ENCODE results near the gene CCDC47.

The CCDC47 gene

DNA sequence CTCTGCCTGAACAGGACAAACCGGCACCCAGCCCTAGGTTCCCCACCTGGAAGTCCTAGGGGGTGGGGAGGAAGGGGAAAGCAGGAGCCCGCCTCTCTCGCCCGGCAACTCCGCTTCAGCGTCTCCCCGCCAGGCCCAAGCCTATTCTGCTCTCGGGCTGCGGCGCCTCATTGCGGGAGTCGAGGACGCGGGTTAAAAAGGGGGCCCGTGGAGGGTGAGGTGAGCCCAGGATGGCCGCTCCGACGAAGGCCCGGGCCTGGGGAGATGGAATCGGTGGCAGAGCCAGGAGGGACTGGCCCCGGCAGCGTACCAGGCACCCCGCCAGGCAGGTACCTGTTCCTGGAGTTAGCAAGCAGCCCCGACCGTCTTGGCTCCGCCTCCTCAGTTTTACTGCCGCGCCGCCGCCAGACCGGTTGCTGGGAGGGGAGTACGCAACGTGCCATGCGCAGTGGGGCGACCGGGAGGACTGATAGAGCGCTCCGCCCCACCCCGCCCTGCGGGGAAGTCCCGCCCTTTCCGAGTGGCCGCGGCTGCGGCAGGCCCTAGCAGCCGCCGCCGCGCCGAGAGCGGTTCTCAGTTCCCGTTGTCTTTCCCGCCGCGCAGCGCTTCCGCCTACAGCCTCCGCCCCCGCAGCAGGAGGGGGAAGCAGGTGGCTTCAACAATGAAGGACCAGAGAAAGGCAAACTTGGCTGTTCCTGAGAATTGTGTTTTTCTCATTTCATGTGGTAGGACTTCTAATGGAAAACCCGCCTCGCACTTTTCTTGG, 31.8 kb downstream of the CCDC47 start, which contains the start of gene STRADA:
TSS of gene STRADA (minus strand) at position 392 of the 766 bp plus-strand sequence. CDS start 13,430 bp downstream, outside the sequence.
- peak within 1 kb of the TSS; percentile 88 for H3K9ac ChIP-seq
- TF ChIP-seq CTCF (conservative IDR thresholded peaks at IDR 0.05; ENCODE audit: low read depth, low read length) = no peak
- peaks cover under 1% of the 10 kb centered on the region; the same call in 1 of the 2 replicates for H3K36me3 ChIP-seq (ENCODE audit: insufficient read depth)
- H4K20me1 ChIP-seq (ENCODE audit: insufficient read depth) = no peaks in the 10 kb centered on the region
- H3K4me3 ChIP-seq (IDR thresholded peaks at IDR 0.05; ENCODE audit: insufficient read depth, low read depth, low read length) = no peak within 1 kb of the TSS
- H3K4me1 ChIP-seq (ENCODE audit: low read depth, poor library complexity, severe bottlenecking) = peaks cover 17% of the 10 kb centered on the region
- no peaks in the 10 kb centered on the region for H3K27me3 ChIP-seq (ENCODE audit: insufficient read depth, low read depth)
- H3K4me2 ChIP-seq = peak within 1 kb of the TSS; percentile 88
- H3K79me2 ChIP-seq (ENCODE audit: insufficient read depth, low read depth) = peaks cover 9% of the 10 kb centered on the region; the same call in 1 of the 2 replicates
- H3K27ac ChIP-seq = peak within 1 kb of the TSS; percentile 91
- peak within 1 kb of the TSS; percentile 81 for H2AFZ ChIP-seq (ENCODE audit: low read depth)

DNA sequence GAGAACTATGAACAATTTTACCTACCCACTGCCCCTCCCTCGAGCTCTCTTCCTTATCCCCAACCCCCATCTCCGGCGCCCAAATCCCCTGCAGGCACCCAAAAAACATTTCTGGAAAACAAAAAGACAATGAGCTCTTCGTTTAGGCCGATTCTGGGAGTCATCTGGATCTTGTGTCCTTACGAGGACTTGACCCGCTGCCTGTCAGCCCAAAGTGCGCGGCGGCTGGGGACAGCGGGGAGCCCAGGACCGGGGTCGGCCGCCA, 32.3 kb downstream of the CCDC47 start:
- H3K27me3 ChIP-seq (ENCODE audit: insufficient read depth, low read depth) = no peaks in the 10 kb centered on the region
- H3K4me1 ChIP-seq (ENCODE audit: low read depth, poor library complexity, severe bottlenecking) = peaks cover 17% of the 10 kb centered on the region
- H3K79me2 ChIP-seq (ENCODE audit: insufficient read depth, low read depth) = peaks cover 9% of the 10 kb centered on the region; the same call in 1 of the 2 replicates
- H2AFZ ChIP-seq (ENCODE audit: low read depth) = peak overlapping the region; percentile 81
- H3K4me2 ChIP-seq = peak overlapping the region; percentile 58
- TF ChIP-seq CTCF (conservative IDR thresholded peaks at IDR 0.05; ENCODE audit: low read depth, low read length) = no peak
- H3K27ac ChIP-seq = peak overlapping the region; percentile 91
- no peaks in the 10 kb centered on the region for H3K36me3 ChIP-seq (ENCODE audit: insufficient read depth)
- H4K20me1 ChIP-seq (ENCODE audit: insufficient read depth) = no peaks in the 10 kb centered on the region
- peak overlapping the region; percentile 88 for H3K9ac ChIP-seq
- no peak overlapping the region for H3K4me3 ChIP-seq (IDR thresholded peaks at IDR 0.05; ENCODE audit: insufficient read depth, low read depth, low read length)

- Histone ChIP-seq H3K27ac (peak overlapping the region; percentile 91), H3K27me3 (ENCODE audit: insufficient read depth, low read depth) (no peaks in the 10 kb centered on the region), H3K9ac (peak overlapping the region; percentile 88), H3K36me3 (ENCODE audit: insufficient read depth) (no peaks in the 10 kb centered on the region), H3K79me2 (ENCODE audit: insufficient read depth, low read depth) (peaks cover 9% of the 10 kb centered on the region; the same call in 1 of the 2 replicates), H3K4me2 (peak overlapping the region; percentile 58), H4K20me1 (ENCODE audit: insufficient read depth) (no peaks in the 10 kb centered on the region), H3K4me1 (ENCODE audit: low read depth, poor library complexity, severe bottlenecking) (peaks cover 17% of the 10 kb centered on the region), H2AFZ (ENCODE audit: low read depth) (peak overlapping the region; percentile 81), H3K4me3 (IDR thresholded peaks at IDR 0.05; ENCODE audit: insufficient read depth, low read depth, low read length) (no peak overlapping the region)
- no peak for TF ChIP-seq CTCF (conservative IDR thresholded peaks at IDR 0.05; ENCODE audit: low read depth, low read length)
Observed at GRCh38 chr17:63740464-63741142, 32.8 kb downstream of the CCDC47 start.

DNA sequence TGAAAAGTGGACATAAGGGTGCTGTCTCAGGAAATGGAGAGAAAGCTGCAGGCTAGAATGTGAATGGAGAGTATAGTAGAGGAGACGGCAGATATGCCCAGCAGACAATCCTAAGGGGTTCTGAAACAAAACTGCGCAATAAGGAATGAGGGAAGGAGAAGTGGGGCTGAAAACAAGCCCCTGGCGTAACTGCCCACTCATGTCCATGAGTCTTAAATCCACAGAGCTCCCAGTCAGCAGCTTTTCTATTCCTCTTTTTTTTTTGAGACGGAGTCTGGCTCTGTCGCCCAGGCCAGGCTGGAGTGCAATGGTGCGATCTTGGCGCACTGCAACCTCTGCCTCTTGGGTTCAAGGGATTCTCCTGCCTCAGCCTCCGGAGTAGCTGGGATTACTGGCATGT, 37.7 kb downstream of the CCDC47 start:
- no peak overlapping the region for H2AFZ ChIP-seq (ENCODE audit: low read depth)
- no peaks in the 10 kb centered on the region for H3K27me3 ChIP-seq (ENCODE audit: insufficient read depth, low read depth)
- H3K27ac ChIP-seq = no peak overlapping the region
- H4K20me1 ChIP-seq (ENCODE audit: insufficient read depth) = no peaks in the 10 kb centered on the region
- peaks cover 7% of the 10 kb centered on the region; the same call in 1 of the 2 replicates for H3K79me2 ChIP-seq (ENCODE audit: insufficient read depth, low read depth)
- no peak overlapping the region for H3K9ac ChIP-seq
- no peak for TF ChIP-seq CTCF (conservative IDR thresholded peaks at IDR 0.05; ENCODE audit: low read depth, low read length)
- no peak overlapping the region for H3K4me3 ChIP-seq (IDR thresholded peaks at IDR 0.05; ENCODE audit: insufficient read depth, low read depth, low read length)
- no peaks in the 10 kb centered on the region for H3K36me3 ChIP-seq (ENCODE audit: insufficient read depth)
- no peak overlapping the region for H3K4me2 ChIP-seq
- peaks cover 9% of the 10 kb centered on the region for H3K4me1 ChIP-seq (ENCODE audit: low read depth, poor library complexity, severe bottlenecking)
